HG02642 (cell line): ENCODE data around the gene CACNG3.

Experiments
- ATAC-seq: cut with Tn5 transposase; IDR thresholded peaks from one replicate; pipeline ENCODE4 v1.9.1; 2021; ENCODE audit warnings: mild to moderate bottlenecking; ENCODE audit not compliant: unreplicated experiment, poor library complexity

The CACNG3 gene

DNA sequence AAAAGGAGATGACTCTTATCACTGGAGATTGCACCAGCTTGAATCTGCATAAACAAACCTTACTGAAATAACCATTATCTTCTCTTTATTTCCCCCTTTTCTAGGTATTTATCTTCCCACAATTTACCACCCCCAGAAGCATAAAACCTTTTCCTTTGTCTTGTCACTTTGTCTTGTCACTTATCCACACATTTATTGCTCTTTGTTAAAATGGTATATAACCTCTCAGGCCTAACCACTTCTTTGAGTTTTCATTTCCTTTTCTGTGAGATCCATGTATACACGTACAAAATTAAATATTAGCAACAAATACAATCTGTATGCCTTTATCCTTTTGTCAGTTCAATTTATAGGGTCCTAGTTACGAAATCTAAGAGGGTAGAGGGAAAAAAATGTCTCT, 122.9 kb downstream of the CACNG3 start:
- no peak for ATAC-seq

DNA sequence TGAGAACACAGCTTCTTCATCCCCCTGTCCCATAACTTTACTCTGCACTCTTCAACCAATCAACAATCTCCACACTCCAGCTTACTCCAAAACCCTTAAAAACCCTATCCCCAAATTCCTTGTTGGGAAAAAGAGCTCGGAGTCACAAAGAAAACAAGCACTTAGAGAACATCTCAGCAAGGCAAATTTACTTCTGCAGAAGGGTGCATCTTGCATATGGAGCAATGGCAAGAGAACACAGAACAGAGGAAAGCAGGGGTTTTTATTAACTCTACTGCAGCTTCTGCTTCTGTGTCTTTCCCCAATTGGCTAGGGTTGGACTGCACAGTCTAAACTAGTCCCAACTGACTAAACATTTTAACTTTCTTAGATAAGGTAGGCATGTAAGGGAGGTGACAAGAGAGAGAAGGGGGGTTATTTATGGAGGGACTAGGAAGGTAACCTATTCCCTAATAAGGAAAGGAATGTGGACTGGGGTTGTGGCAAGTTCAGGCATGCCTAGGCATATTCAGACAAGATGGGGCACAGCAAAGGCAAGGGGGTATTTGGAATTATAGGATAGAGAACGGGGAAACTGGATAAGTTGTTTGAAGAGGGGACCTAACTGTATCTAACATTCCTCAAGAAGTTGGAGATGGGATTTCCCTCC, 125.5 kb downstream of the CACNG3 start:
- no peak for ATAC-seq

DNA sequence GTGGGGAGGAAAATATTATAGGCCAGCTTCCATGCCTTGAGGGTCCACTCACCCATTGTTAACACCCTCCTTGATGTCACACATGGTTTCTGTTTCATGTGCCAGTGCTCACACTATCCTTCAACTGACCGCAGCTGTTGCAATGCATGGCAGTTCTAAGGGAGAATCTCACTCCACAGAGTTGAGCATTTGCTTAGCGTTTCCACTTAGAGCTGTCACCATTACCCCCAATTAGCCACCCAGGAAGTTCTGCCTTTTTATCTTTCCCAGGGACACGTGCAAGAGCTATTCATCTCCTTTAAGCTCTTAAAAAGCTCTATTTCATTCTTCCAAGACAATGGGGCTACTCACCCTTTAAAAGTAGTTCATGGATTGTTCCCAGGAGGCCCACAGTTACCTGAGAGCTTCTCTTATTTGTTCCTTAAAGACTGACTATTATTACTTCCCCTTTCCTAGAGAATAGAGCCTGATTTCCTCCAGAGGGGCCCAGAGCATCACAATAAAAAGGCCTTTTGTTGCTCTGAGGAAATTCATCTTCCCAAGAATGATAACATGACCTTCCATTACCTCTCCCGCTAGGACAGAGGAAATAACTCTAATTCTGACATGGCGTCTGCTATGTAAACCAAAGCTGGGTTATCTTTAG, 126.8 kb downstream of the CACNG3 start:
- no peak for ATAC-seq

DNA sequence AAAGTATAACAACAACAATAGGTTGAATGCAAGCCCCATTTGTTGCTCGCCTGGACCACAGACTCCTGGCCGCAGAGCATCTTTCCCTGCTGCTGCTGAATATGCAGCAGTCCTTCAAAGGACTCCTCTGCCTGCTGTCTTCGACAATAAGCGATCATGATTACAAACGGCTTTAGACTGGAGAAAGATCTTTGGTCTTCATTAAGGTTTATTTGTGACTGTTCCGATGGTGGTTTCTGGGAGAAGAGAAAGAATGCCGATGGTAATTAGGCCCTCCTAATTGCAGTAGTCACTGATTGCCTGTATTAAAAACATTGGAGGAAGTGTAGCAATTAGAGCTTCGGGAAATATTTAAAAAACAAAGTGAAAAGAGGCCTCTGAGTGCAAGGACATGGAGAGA, 138.2 kb downstream of the CACNG3 start:
- no peak for ATAC-seq

DNA sequence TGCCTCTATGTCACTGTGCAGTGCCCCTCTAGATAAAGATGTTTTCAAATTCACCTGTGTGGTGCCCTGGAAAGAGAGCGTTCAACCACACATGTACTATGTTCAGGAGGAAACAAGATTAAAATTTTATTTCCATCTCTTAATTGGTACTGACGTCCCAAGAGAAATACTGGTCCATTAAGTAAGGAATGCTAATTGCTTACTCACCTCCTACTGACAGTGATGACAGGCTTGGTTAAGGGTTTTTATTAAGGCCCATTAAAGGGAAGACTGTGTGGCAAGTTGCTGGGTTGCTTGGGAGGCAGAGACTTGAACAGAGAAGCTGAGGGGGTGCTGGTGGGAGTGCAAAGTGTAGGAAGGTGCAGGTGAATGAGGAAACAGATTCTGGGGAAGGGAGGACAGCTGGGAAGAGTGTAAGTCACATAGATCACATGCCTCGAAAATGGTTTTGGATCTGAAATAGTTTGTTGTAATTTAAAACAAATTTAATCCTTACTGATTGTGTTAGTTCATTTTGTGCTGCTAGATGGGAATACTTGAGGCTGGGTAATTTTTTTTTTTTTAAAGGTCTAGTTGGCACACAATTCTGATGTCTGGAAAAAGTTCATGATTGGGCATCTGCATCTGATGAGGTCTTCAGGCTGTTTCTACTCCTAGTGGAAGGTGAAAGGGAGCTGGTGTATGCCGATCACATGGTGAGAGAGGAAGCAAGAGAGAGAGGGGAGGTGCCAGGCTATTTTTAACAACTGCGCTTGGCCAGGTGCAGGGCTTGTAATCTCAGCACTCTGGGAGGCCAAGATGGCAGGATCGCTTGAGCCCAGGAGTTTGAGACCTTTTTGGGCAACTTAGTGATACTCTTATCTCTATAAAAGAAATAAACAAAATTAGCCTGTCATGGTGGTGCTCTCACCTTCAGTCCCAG, 140.5 kb downstream of the CACNG3 start:
- no peak for ATAC-seq

DNA sequence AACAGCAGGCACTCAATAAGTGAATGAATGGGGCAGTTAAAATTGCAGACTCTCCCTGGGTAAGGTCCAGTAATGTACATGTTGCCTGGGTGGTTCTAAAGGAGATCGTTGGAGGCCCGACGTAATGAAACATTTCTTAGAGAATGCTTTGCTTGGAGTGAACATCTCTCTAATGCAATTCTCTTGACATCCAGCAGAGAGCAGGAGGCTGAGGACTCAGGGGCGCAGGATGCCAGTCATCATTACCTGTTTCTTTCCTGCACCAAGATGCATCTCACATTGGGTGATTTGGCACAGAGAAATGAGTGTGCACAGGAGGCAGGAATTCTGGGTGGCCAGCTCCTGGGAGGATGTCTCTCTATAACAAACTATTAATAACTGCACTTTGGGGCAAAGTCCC, 152.9 kb downstream of the CACNG3 start:
- no peak for ATAC-seq
